Adrenal gland (tissue), 5 donors: Measurements from ENCODE around the gene DYNC1I1.

Source experiments
- CTCF ChIP-seq, 6 experiments: fragments of 450-650 bp in 4 of 6; fragments of 200-600 bp in 2 of 6; sonication (generic) in 1 of 6; IDR thresholded peaks; 1 replicate in 5 of 6; 2 replicates in 1 of 6; pipeline versions ENCODE4 v1.5.1 to v1.8.0; 2016 to 2021; ENCODE audit warnings: antibody characterized with exemption in 6 of 6, mild to moderate bottlenecking in 2 of 6, moderate library complexity in 1 of 6
- POLR2A ChIP-seq, 2 donors: fragments of 450-650 bp; IDR thresholded peaks; one replicate each; pipeline ENCODE4 v1.6.1; 2017; ENCODE audit warnings: antibody characterized with exemption in 2 of 2, mild to moderate bottlenecking in 2 of 2, moderate library complexity in 1 of 2
- donor health status: DM: no; HTN: no; CAD: no.

DNA sequence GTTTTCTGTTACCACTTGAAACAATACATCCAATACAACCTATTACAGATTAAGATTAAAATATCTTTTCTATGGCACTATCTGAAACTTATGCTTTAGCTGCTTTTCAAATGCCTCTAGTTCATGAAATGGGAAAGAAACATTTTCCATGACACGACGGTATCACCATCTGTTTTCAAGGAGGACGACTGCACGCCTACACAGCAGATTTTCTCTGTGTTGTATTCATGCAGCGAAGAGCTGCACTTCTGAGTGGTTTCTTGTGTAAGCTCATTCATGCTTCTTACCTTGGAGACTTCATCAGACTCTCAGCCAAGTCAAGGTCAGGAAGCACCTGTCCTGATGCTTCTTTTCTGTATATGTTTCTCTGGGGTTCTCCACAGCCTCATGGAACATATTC is 179.2 kb downstream of the DYNC1I1 start:
- TF ChIP-seq POLR2A (IDR thresholded peaks at IDR 0.05): no peak
- TF ChIP-seq CTCF (IDR thresholded peaks at IDR 0.05): no peak
